AG04449 (cell line): Measurements from ENCODE around the gene TSHB.

Experiments used
- CTCF ChIA-PET: fragments of 350-600 bp; formaldehyde crosslinking; extraction: SDS; loops from one replicate; lab custom pipeline; 2021; ENCODE audit warnings: antibody characterized with exemption; lab: Yijun Ruan, JAX
- POLR2A ChIA-PET: fragments of 400-600, 350-600 bp; formaldehyde crosslinking; extraction: SDS; loops from one replicate; lab custom pipeline; 2020; ENCODE audit warnings: antibody characterized with exemption, inconsistent platforms; lab: Yijun Ruan, JAX
- DNase-seq: peaks from one replicate; pipeline ENCODE4 v3.0.0-alpha.2; 2010; ENCODE audit warnings: low read depth, low spot score
- H3K4me3 ChIP-seq: 2 replicates; pipeline ENCODE4 v1.5.1; 2011; ENCODE audit warnings: low read depth, mild to moderate bottlenecking, control low read depth, low read length
- CTCF ChIP-seq: IDR thresholded peaks from one replicate; pipeline ENCODE4 v1.5.1; 2011; ENCODE audit warnings: mild to moderate bottlenecking, moderate library complexity, low read length, control low read depth, inconsistent platforms; ENCODE audit not compliant: insufficient read depth; ENCODE audit errors: missing control alignments

TSHB gene

DNA sequence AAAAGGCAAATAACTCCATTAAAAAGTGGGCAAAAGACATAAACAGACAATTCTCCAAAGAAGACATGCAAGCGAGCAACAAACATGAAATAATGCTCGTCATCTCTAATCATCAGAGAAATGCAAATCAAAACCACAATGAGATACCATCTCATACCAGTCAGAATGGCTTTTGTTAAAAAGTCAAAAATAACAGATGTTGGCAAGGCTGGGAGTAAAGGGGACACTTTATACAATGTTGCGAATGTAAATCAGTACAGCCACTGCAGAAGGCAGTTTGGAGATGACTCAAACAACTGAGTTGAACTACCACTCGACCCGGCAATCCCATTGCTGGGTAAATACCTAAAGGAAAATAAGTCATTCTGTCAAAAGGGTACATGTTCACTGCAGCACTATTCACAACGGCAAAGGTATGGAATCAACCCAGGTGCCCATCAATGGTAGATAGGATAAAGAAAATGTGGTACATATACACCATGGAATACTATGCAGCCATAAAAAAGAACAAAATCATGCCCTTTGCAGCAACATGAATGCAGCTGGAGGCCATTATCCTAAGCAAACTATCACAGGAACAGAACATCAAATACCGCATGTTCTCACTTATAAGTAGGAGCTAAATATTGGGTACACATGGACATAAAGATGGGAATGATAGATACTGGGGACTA, 33.7 kb downstream of the TSHB start:
- no peak overlapping the region for H3K4me3 ChIP-seq
- TF ChIP-seq CTCF, result no peak
- DNase-seq, result no peak
- ChIA-PET POLR2A (no interaction called here), CTCF (interaction anchor here (7.5 kb wide), 1 partner anchor 11 kb away, joined by 51 read pairs; no protein-coding TSS in a partner anchor)

- no peak overlapping the region for H3K4me3 ChIP-seq
- POLR2A ChIA-PET, result interaction anchor here (0.9 kb wide), 1 partner anchor 49 kb away, joined by 4 read pairs; no protein-coding TSS in a partner anchor
- DNase-seq, result no peak
- CTCF ChIA-PET, result interaction anchor here (1.0 to 7.5 kb wide), 4 partner anchors 10 to 49 kb away, joined by 3 to 51 read pairs (median 4); no protein-coding TSS in a partner anchor
- TF ChIP-seq CTCF, result no peak
Measured at GRCh38 chr1:115064461-115064860, 34.8 kb downstream of the TSHB start.

DNA sequence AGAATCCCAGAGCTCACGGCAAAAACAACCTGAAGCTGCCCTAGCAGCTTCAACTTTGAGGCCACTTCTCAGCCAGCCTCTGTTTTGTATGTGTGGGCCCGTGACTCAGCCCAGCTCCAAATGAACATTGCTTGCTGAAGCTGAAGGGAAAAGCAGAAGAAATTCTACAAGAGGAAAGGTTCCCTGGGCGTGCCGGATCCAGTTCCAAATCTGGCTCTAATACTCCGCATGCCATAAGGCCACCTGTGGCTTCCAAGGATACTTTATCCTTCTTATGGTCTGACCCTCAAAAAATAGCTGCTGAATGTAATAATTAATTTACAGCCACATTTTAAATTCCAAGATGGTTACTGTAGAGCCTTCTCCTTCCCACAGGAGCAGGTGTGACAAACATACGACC, 35.4 kb downstream of the TSHB start:
- no peak for TF ChIP-seq CTCF
- no peak overlapping the region for H3K4me3 ChIP-seq
- CTCF ChIA-PET, result interaction anchor here (0.9 to 7.5 kb wide), 5 partner anchors 11 to 404 kb away, joined by 3 to 51 read pairs (median 4); no protein-coding TSS in a partner anchor

GRCh38 chr1:115067161-115067859, 37.7 kb downstream of the TSHB start:
- POLR2A ChIA-PET, result no interaction called here
- CTCF ChIA-PET, result interaction anchor here (0.7 to 7.5 kb wide), 5 partner anchors 11 to 40 kb away, joined by 3 to 51 read pairs (median 4); no protein-coding TSS in a partner anchor
- no peak for TF ChIP-seq CTCF
- H3K4me3 ChIP-seq, result no peak overlapping the region
- peak; percentile 55 for DNase-seq

More for the DNA sequence above, 35.4 kb downstream of the TSHB start:
- POLR2A ChIA-PET, result interaction anchor here (0.9 kb wide), 1 partner anchor 49 kb away, joined by 4 read pairs; no protein-coding TSS in a partner anchor
- no peak for DNase-seq

DNA sequence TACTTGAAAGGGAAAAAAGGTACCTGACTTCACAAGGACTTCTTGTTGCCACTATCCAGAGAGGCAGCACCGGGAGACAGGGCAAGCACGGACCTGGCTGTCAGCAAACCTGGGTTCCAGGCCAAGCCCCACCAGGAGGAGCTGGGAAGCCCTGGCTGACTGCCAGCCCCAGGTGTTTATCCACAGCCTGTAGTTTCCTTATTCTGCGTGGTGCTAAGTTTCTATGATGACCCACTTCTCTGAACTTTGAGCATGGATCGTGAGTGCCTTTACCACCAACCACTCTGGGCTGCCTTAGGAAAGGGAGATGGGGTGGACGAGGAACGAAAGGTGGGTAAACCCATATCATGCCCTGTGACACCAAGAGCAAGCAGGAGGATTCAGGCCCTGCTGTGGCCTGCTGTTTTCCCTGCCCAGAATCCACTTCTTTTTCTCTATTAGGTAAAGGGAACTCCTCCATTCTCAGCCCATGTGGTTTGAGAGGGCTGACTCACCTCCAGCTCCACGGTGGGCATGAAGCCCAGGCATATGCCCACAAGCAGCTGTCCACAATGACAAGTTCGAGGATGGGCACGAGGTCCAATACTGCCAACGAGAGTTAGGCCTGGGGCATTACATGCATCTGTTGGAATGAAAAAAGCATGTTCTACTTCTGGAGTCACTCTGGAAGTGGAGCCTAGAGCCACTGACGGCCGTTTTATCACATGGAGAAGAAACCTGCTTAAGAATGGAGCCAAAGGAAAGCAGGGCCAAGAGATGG, 39.4 kb downstream of the TSHB start:
- H3K4me3 ChIP-seq, result no peak overlapping the region
- POLR2A ChIA-PET, result no interaction called here
- DNase-seq, result no peak
- no peak for TF ChIP-seq CTCF
- CTCF ChIA-PET, result interaction anchor here (1.0 to 1.7 kb wide), 3 partner anchors 16 to 69 kb away, joined by 3 to 6 read pairs (median 3); partner anchors contain the start of gene TSPAN2
